A204.1 (cell line): ENCODE results near the gene USP34.
A peak's percentile ranks its signal among the peaks of the same experiment; 100 is the strongest.

ENCODE experiments used
- FAIRE-seq: peaks from 2 replicates; lab custom pipeline; 2012; peaks lifted over from hg19 to GRCh38; lab: Jason Lieb, UNC

The USP34 gene

GRCh38 chr2:61295981-61296380, 174.9 kb downstream of the USP34 start:
- FAIRE-seq: no peak

GRCh38 chr2:61291851-61292575, 178.9 kb downstream of the USP34 start:
- peak; percentile 6 for FAIRE-seq

DNA sequence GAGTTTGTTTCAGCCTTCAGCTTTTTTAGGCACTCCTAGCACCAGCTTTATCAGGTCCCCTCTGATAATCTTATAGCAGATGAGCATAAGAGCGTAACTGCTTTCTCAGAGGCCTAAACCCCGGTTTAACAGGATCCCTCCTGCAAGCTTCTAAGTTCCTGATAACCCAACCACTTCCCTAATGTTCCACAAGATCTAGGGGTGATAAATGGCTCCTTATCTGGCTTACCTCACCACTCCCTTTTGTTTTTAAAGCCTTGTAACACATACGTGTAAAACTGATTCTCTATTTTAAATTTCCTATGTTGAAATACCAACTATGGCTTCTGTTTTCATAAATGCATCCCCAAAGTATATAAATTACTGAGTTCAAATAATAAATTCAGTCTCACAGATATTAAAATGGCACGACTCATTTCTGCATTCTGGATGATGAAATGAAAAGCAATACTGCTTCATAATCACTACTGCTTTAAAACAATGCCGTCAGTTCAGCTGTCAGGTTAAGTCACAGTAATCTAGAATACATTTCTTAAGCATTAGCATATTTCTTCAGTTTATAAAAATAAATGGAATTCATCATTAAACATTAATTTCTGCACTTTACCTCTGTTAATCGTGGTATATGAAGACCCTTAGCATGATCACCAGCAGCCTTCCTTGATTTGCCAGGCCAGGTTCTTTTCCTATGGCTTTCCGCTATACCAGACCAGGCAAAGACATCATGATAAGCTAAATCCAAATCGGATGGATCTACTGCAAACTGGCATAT, 182.6 kb downstream of the USP34 start:
- FAIRE-seq: no peak

DNA sequence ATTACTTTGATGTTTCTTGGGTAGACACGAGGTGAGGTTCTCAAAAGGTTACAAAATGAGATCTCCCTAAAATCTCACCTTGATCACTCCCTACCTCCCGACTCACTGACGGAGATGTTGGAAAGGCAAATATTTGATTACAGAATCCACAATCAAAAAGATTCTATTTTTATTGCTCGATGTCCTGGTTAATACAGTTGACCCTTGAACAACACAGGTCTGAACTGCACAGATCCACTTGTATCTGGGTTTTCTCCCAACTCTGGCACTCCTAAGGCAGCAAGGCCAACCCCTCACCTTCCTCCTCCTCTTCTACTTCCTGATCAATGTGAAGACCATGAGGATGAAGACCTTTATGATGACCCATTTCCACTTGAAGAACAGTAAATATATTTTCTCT, 183.6 kb downstream of the USP34 start:
- FAIRE-seq: no peak

GRCh38 chr2:61283443-61284160, 187.3 kb downstream of the USP34 start:
- FAIRE-seq: no peak

DNA sequence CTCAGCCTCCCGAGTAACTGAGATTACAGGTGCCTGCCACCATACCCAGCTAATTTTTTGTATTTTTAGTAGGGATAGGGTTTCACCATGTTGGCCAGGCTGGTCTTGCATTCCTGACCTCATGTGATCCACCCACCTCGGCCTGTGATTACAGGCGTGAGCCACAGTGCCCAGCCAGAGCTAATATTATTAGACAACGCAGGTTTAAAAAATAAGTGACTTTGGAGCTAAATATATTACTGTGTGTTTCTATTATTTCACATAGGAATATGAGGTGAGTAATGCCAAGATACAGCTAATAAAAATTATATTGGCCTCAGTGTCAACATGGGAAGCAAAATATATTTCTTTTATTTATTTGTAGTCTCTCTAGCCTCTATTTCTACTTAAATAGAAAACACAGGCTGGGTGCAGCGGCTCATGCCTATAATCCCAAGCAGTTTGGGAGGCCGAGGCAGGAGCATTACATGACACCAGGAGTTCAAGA, 188.7 kb downstream of the USP34 start:
- FAIRE-seq: no peak

- FAIRE-seq: no peak
Observed at GRCh38 chr2:61281321-61281720, 189.6 kb downstream of the USP34 start.

DNA sequence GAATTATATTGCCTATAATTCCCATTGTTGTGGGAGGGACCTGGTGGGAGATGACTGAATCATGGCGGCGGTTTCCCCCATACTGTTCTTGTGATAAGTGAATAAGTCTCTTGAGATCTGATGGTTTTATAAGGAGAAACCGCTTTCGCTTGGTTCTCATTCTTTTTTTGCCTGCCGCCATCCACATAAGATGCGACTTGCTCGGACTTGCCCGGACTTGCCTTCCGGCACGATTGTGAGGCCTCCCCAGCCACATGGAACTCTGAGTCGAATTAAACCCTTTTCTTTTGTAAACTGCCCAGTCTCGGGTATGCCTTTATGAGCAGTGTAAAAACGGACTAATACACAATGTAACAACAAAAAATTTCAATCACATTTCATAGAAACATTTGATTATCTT, 193.1 kb downstream of the USP34 start:
- FAIRE-seq: no peak

- FAIRE-seq: peak; percentile 29
Observed at GRCh38 chr2:61275575-61276184, 195.2 kb downstream of the USP34 start.

DNA sequence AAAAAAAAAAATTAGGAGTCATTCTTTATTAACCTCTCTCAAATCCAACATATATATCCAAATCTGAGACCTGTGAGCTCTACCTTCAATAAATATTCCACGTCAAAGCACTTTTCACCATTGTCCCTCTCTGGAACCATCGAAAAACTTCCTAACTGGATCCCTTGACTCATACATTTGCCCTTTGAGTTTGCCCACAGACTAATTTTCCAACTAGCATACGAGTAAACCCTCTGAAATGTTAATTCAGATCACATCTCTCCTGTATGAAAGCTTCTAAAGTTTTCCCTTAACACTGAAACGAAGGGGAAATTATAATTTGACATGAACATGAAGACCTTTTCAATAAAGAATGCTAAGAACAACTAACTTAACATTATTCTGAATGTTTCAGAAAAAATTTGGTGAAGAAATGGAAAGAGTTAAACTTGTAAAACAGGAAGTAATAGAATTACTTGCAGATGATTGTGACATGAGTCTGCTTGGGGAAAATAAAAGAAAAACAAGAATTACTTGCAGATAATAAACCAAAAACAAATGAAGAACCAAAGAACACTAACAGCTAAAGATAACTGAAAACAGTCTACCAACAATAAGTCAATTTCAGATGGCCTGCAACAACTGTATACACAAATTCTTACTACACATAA, 198.3 kb downstream of the USP34 start:
- FAIRE-seq: no peak

DNA sequence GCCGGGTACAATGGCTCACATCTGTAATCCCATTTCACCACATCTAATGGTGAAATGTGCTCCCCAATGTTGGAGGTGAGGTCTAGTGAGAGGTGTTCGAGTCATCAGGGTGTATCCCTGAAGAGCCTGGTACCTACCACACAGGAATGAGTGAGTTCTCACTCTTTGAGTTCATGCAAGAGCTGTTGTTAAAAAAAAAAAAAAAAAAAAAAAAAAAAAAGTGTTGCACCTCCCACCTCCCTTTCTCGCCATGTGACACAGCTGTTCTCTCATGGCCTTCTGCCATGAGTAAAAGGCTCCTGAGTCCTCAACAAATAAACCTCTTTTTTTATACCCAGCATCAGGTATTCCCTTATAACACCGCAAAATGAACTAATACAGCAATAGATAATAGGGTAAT, 202.6 kb downstream of the USP34 start:
- FAIRE-seq: no peak

GRCh38 chr2:61266632-61267505, 204.0 kb downstream of the USP34 start:
- no peak for FAIRE-seq

DNA sequence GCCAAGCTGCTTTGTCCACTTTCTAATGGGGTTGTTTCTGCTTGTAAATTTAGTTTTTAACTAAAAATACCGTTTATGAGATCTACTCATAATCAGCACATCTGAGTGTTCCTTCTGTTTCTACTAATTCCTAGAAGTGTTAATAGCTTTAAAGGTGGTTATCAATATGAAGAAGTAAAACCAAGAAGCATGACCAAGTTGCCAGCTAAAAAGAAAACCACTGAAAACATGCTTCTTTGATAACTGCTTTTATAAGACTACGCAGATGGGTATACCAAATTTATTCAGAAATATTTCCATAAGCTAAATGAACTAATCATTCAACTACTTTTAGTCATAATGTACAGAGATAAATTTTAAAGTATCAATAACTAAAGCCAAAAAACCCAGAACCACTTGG, 207.1 kb downstream of the USP34 start:
- no peak for FAIRE-seq

DNA sequence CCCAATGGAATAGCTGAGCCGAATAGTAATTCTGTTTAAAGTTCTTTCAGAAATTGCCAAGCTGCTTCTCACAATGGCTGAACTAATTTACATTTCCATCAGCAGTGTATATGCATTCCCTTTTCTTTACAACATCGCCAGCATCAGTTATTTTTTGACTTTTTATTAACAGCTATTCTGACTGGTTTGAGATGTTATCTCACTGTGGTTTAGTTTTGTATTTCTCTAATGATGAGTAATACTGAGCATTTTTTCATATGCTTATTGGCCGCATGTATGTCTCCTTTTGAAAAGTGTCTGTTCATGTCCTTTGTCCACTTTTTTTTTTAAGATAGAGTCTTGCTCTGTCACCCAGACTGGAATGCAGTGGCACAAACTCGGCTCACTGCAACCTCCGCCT, 208.2 kb downstream of the USP34 start:
- FAIRE-seq: no peak

- FAIRE-seq: no peak
Observed at GRCh38 chr2:61257446-61257845, 213.4 kb downstream of the USP34 start.

DNA sequence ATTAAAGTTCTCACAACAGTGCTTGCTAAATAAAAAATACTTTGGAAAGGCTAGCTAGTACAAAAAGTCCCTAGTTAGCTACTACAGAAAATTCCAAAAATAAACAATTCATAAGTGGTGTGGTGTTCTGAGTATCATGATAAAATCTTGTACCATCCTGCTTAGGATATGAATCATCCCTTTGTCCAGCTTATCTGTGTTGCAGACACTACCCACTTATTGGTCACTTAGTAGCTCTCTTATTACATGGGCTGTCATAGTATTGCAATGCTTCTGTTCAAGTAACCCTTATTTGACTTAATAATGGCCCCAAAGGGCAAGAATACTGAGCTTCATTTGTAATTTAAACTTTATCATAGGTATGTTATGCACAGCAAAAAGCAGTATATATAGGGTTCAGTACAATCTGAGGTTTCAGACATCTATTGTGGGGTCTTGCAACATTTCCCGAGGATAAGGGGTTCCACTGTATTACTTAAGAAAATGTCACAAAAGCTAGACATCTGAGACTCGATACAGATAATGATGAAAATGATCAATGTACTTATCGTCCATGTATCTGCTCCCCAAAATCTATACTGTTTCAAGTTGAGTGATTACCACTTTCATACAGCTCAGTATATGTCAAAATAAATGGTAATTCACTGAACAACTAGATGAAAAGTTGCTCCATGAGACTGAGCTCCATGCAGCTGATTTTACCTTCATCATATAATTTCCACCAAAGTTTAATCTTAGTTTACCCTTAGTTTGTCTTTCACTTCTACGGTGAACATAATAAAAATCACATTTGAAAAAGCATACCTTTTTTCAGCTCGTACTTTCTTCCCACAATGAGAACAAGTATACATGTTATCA, 215.1 kb downstream of the USP34 start:
- FAIRE-seq: no peak

DNA sequence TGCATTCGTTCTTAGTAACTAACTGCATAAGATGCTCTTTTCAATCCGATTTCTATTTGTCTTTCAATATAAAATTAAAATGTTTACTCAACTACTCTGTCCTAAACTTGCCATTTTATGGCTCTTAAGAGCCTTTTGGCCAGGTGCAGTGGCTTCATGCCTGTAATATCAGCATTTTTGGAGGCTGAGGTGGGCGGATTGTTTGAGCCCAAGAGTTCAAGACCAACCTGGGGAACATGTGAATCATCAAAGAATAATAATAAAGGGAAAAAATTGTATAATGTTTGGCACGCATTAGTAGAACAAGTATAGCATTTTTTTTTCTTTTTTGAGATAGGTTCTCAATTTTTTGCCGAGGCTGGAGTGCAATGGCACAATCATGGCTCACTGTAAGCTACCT, 216.4 kb downstream of the USP34 start:
- no peak for FAIRE-seq

- FAIRE-seq: no peak
Observed at GRCh38 chr2:61253136-61253535, 217.8 kb downstream of the USP34 start.

DNA sequence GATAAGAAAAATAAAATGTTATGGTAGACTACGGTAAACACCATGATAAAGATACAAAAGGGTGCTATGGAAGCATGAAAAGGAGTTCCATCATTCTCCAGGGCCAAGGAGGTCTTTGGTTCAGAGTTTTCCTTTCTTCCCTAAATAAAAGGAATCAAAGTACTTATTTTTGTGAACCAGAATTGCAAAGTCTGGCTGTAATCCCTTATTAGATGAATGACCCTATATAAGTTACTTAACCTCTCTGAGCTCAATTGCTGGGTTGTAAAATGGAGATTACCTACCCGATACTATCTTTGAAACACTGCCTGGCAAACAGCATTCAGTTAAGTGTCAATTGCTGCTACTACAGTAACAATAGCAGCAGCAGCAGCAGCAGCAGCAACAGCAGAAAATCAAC, 218.9 kb downstream of the USP34 start:
- no peak for FAIRE-seq

GRCh38 chr2:61249521-61250071, 221.3 kb downstream of the USP34 start:
- no peak for FAIRE-seq
